GM10248 (cell line): ENCODE data around the gene KRTAP2-3.
"Not testable (repeated sequence)": the region's sequence is repeated elsewhere in the genome, so short reads cannot be mapped to it uniquely, and the experiment has no call there.

Experiments used
- CTCF ChIA-PET: fragments of 300-600 bp; sonication (Branson Sonifier 250); formaldehyde crosslinking; extraction: SDS; loops from one replicate; lab custom pipeline; 2021; ENCODE audit warnings: antibody characterized with exemption; lab: Yijun Ruan, JAX
- POLR2A ChIA-PET: fragments of 350-650 bp; sonication (Branson Sonifier 250); formaldehyde crosslinking; extraction: SDS; loops from one replicate; lab custom pipeline; 2020; ENCODE audit warnings: antibody characterized with exemption; lab: Yijun Ruan, JAX
- DNase-seq: peaks from one replicate; pipeline ENCODE4 v3.0.0; 2012; ENCODE audit errors: extremely low spot score
- TF ChIP-seq, protein P1 (sequence below): IDR thresholded peaks from 2 replicates; pipeline ENCODE4 v1.5.1; 2012; ENCODE audit warnings: mild to moderate bottlenecking, low read depth; ENCODE audit errors: extremely low read depth, missing control alignments, control extremely low read depth

Gene KRTAP2-3

DNA sequence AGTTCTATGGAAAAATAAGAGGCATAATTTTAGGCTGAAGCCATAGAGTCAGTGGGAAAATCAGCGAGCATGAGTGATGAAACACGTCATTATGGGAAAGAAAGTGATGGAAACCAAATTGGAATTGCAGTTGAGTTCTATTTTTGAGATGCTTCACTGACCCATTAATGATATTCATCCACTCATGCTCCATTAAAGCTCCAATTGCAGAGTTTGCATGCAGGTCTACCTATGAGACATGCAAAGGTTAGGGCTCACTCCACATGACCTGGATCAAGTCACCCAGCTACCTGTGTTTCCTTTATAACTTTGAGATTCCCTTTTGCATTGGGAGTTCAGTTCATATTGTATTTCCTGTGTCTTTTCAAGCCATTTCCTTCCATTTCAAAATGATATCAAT, 13.8 kb upstream of the KRTAP2-3 start:
- CTCF ChIA-PET: no interaction called here

DNA sequence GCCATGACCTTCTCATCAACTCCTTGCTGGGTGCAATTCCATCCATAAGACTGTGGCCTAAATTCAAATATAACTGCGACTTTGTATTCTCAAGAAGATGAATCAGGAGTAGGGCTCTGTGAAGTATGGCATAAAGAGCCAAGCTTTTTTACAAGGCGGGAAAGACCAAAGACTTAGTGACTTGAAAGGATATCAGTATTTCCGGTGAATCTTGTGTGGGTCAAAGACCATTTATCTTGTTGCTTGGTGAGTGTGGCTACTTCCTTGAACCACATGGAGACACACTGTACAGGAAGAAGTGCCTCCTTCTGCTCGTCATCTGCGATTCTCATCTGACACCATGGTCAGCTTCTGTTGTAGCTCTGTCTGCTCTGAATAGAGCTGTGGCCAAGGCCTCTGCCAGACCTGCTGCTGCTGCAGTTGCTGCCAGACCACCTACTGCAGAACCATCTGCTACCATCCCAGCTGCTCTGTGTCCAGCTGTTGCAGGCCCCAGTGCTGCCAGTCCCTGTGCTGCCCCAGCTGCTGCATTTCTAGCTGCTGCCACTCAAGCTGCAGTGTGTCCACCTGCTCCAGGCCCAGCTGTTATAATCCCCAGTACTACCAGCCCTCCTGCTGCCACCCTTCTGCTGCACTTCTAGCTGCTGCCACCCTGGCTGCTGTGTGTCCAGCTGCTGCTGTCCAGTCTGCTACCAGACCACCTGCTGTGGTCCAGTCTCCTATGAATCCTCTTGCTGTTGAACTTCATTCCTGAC, 11.9 kb upstream of the KRTAP2-3 start:
- no peak for DNase-seq
- TF ChIP-seq, protein P1, sequence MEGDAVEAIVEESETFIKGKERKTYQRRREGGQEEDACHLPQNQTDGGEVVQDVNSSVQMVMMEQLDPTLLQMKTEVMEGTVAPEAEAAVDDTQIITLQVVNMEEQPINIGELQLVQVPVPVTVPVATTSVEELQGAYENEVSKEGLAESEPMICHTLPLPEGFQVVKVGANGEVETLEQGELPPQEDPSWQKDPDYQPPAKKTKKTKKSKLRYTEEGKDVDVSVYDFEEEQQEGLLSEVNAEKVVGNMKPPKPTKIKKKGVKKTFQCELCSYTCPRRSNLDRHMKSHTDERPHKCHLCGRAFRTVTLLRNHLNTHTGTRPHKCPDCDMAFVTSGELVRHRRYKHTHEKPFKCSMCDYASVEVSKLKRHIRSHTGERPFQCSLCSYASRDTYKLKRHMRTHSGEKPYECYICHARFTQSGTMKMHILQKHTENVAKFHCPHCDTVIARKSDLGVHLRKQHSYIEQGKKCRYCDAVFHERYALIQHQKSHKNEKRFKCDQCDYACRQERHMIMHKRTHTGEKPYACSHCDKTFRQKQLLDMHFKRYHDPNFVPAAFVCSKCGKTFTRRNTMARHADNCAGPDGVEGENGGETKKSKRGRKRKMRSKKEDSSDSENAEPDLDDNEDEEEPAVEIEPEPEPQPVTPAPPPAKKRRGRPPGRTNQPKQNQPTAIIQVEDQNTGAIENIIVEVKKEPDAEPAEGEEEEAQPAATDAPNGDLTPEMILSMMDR: no peak
- CTCF ChIA-PET: interaction anchor here (0.8 kb wide), 1 partner anchor 23 kb away, joined by 3 read pairs; no protein-coding TSS in a partner anchor
- POLR2A ChIA-PET: no interaction called here

More for the DNA sequence above, 13.8 kb upstream of the KRTAP2-3 start:
- TF ChIP-seq, protein P1: no peak
- DNase-seq: no peak
- POLR2A ChIA-PET: no interaction called here

DNA sequence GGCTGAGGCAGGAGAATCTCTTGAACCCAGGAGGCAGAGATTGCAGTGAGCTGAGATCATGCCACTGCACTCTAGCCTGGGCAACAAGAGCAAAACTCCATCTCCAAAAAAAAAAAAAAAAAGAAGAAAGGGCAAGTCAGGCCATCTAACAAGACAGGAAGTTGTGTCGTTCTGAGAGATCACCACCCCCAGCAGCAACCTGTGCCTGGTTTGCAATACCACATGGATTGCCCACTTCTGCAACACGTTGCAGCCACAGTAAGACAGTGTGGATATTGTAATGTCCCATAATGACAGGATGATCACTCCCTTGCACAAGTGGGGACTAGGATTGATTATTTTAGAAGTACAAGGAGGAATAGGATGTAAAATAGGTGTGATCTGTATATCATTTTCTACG, 9.1 kb upstream of the KRTAP2-3 start:
- CTCF ChIA-PET: no interaction called here
- TF ChIP-seq, protein P1: no peak
- DNase-seq: no peak
- POLR2A ChIA-PET: no interaction called here

DNA sequence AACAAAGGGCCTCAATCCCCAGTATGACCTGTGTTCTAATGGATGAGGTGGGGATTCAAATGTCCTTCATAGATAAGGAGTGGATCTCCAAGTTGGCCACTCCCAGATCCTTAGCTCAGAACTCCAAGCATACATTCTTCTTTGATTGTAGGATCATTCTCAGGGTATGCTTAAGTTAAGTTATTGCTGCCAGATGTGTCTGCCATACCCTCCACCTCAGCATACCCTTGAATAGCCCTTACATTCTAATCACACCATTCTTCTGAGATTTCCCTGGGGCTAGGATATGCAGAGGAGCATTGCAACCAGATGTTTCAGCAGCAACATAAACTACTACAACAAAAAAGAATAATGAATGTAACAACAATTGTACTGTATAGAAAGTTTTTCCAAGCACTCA, 7.4 kb upstream of the KRTAP2-3 start:
- no peak for DNase-seq
- TF ChIP-seq, protein P1: no peak
- POLR2A ChIA-PET: no interaction called here
- CTCF ChIA-PET: no interaction called here

DNA sequence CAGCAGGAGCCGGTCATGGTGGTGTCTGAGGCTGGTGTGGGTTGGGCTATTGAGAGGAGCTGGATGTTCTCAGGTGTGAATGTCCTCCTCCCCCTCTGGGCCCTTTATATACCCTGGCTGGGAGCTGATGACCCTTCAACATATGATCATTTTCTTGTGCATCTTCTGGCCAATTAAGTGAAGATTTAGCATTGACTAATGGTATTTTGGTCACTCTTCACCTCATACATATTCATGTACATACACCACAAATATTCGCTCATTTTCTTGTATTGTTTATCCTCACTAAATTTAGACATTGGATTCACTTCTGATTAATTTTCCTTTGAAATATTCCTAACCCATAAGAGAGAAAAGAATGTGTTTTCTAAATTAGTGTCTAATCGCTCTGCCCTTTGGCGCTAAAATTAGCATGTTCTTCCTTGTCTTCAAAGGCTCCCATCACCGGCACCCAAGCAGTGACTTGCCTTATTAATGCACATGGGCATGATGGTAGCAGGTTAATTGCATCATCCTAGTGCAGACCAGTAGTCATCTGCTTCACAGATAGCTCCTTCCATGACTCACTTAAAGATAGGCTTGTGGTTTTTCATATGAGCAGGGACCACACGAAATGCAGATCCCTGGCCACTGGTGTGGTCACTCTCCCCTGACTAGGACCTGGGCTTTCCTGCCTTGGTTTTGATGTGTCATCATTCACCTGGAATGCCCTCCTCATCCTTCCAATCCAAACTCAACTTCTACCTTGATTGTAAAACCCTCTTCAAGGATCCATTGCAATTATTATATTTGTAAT, 6.1 kb upstream of the KRTAP2-3 start, which contains the start of gene KRTAP2-4:
Gene KRTAP2-4, minus strand, starts transcription at position 51 of the 796 bp plus-strand sequence. Its CDS starts 34 bp downstream, at position 17.
- TF ChIP-seq, protein P1: no peak
- no peak for DNase-seq
- ChIA-PET POLR2A (no interaction called here), CTCF (no interaction called here)

DNA sequence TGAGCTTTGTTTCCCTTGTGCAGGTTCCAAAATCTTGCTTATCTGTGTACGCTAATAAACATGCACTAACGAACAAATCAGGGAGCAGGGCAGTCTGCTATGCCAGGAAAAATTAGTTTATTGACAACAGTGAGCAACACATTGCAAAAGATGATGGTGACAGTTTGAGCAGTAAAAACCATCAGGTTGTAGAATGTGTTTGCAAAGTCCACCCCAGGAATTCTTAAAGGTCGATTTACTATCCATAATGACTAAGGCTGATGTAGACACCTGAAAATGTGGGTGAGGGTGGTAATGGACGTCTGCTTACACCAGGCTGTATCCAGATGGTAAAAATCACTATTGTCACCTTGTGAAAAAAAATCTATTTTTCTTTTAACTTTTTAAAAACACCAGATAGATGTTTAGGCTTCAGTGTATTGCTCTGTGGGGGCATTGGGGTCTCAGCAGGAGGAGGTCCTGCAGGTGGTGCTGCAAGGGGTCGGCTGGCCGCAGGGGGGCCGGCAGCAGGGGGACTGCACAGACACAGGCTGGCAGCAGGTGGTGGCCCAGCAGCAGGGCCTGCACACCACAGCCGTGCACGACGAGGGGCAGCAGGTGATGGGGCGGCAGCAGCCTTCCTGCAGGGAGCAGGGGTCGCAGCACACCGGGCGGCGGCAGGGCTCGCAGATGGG, 5.2 kb upstream of the KRTAP2-3 start:
- CTCF ChIA-PET, DNase-seq, POLR2A ChIA-PET: not testable (repeated sequence)

DNA sequence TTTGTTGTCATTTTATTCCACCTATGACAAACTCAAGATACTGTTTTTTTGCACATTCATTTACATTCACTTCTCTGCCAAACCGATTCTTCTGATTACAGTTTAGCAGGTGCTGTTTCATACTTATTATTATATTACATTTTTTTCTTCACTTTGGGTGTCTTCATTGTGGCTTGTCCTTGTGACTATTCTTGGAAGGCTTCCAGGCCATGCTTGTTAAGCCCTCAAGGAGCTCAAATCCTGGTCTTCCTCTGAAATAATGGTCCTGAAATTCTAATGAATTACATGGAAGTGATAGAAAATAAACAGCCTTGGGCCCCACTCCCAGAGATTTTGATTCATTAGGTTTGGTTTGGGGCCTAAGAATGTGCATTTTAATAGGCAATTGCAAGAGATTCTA, 4.4 kb upstream of the KRTAP2-3 start:
- ChIA-PET POLR2A (no interaction called here), CTCF (no interaction called here)
- TF ChIP-seq, protein P1: no peak
- DNase-seq: no peak
